ENCODE measurements around the gene DAB2IP.

Gene DAB2IP

DNA sequence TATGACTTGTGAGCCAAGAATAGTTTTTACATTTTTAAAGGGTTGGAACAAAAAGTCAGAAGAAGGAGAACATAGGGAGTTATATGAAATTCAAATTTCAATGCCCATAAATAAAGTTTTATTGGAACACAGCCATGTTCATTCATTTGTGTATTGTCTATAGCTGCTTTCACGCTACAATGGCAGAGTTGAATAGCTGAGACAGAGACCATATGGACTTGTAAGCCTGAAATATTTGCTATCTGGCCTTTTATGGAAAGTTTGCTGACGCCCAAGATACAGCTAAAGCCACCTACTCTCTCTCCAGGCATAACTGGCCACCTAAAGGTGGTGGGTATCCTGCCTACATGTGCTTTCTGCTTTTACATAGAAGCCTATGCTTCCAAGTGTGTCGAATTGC is 10.9 kb downstream of the DAB2IP start:
- Histone ChIP-seq H4K20me1 (ENCODE audit: insufficient read depth, low read length) (no peaks in the 10 kb centered on the region), H3K4me3 (ENCODE audit: low read length) (no peak overlapping the region), H3K4me1 (ENCODE audit: low read length) (no peaks in the 10 kb centered on the region), H3K4me2 (ENCODE audit: low read length) (no peak overlapping the region), H3K79me2 (ENCODE audit: low read length) (no peaks in the 10 kb centered on the region), H3K27ac (ENCODE audit: low read length) (no peak overlapping the region), H3K9ac (ENCODE audit: low read length) (no peak overlapping the region), H3K9me3 (ENCODE audit: insufficient read depth, low read length) (no peaks in the 10 kb centered on the region), H3K27me3 (ENCODE audit: low read depth, low read length) (peaks cover 50% of the 10 kb centered on the region), H3K36me3 (replicated peaks; ENCODE audit: low read depth, low read length) (no peaks in the 10 kb centered on the region), H2AFZ (ENCODE audit: low read depth, low read length) (no peak overlapping the region)
- TF ChIP-seq, protein P1, sequence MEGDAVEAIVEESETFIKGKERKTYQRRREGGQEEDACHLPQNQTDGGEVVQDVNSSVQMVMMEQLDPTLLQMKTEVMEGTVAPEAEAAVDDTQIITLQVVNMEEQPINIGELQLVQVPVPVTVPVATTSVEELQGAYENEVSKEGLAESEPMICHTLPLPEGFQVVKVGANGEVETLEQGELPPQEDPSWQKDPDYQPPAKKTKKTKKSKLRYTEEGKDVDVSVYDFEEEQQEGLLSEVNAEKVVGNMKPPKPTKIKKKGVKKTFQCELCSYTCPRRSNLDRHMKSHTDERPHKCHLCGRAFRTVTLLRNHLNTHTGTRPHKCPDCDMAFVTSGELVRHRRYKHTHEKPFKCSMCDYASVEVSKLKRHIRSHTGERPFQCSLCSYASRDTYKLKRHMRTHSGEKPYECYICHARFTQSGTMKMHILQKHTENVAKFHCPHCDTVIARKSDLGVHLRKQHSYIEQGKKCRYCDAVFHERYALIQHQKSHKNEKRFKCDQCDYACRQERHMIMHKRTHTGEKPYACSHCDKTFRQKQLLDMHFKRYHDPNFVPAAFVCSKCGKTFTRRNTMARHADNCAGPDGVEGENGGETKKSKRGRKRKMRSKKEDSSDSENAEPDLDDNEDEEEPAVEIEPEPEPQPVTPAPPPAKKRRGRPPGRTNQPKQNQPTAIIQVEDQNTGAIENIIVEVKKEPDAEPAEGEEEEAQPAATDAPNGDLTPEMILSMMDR (IDR thresholded peaks at IDR 0.05; ENCODE audit: low read depth, low read length): no peak
- no peak for TF ChIP-seq EZH2phosphoT487 (IDR thresholded peaks at IDR 0.05; ENCODE audit: low read depth)

DNA sequence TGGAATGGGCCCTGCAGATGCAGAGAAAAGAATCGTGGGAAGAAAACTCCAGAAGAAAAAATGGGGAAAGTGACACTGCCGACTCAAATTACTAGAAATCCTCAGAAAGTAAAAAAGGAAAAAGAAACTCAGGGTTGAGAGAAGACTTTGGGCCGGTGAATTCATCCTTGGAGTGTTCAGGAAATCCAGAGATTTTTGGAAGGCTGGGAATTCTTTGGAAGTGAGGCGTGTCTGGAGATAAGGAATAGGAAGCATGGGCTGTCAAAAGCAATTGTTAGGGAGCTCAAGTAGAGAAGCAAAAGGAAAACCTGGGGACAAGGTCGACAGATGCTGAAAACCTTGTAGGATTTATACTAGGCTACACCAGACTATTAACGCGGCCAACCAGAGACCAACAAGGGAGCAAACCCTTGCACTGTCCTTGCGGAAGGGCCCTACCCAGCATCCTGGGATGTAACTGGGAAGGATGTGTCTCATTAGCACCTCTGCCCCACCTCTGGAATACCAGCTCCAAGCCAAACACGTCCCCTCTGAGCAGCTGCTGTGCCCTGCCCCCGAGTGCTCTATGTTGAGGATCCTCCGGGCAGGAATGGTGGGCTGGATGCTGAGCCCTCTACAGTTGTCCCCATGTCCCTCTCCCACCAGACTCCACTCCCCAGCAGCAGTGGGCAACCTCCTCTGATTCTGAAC is 11.6 kb downstream of the DAB2IP start:
- no peaks in the 10 kb centered on the region for H3K36me3 ChIP-seq (replicated peaks; ENCODE audit: low read depth, low read length)
- H3K4me2 ChIP-seq (ENCODE audit: low read length): no peak overlapping the region
- H2AFZ ChIP-seq (ENCODE audit: low read depth, low read length): no peak overlapping the region
- no peak for TF ChIP-seq EZH2phosphoT487 (IDR thresholded peaks at IDR 0.05; ENCODE audit: low read depth)
- TF ChIP-seq, protein P1 (IDR thresholded peaks at IDR 0.05; ENCODE audit: low read depth, low read length): no peak
- no peak overlapping the region for H3K4me3 ChIP-seq (ENCODE audit: low read length)
- H3K27ac ChIP-seq (ENCODE audit: low read length): no peak overlapping the region
- H3K4me1 ChIP-seq (ENCODE audit: low read length): no peaks in the 10 kb centered on the region
- no peaks in the 10 kb centered on the region for H3K9me3 ChIP-seq (ENCODE audit: insufficient read depth, low read length)
- peaks cover 50% of the 10 kb centered on the region for H3K27me3 ChIP-seq (ENCODE audit: low read depth, low read length)
- no peaks in the 10 kb centered on the region for H3K79me2 ChIP-seq (ENCODE audit: low read length)
- no peaks in the 10 kb centered on the region for H4K20me1 ChIP-seq (ENCODE audit: insufficient read depth, low read length)
- H3K9ac ChIP-seq (ENCODE audit: low read length): no peak overlapping the region

DNA sequence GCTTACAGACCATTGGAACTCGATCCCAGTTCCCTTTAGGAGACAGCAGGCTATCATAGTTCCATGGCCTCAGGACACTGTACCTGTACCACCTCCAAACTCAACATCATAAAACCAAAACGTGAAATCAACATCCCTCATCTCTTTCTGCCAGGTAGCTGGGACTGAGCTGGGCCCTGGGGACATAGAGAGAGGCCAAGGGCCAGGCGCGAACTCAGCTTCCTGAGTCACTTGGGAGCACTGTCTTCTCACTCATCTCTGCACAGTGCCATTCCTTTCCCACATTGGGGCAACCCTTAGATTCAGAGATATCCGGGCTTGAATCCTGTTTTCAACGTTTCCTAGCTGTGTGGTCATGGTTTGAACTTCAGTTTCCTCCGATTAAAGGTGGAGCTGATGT is 12.2 kb downstream of the DAB2IP start:
- no peaks in the 10 kb centered on the region for H3K79me2 ChIP-seq (ENCODE audit: low read length)
- no peaks in the 10 kb centered on the region for H3K4me1 ChIP-seq (ENCODE audit: low read length)
- no peak for TF ChIP-seq EZH2phosphoT487 (IDR thresholded peaks at IDR 0.05; ENCODE audit: low read depth)
- TF ChIP-seq, protein P1 (IDR thresholded peaks at IDR 0.05; ENCODE audit: low read depth, low read length): no peak
- peaks cover 46% of the 10 kb centered on the region for H3K27me3 ChIP-seq (ENCODE audit: low read depth, low read length)
- no peaks in the 10 kb centered on the region for H3K9me3 ChIP-seq (ENCODE audit: insufficient read depth, low read length)
- no peak overlapping the region for H3K9ac ChIP-seq (ENCODE audit: low read length)
- no peak overlapping the region for H3K4me3 ChIP-seq (ENCODE audit: low read length)
- no peaks in the 10 kb centered on the region for H4K20me1 ChIP-seq (ENCODE audit: insufficient read depth, low read length)
- no peak overlapping the region for H3K27ac ChIP-seq (ENCODE audit: low read length)
- H3K4me2 ChIP-seq (ENCODE audit: low read length): no peak overlapping the region
- no peaks in the 10 kb centered on the region for H3K36me3 ChIP-seq (replicated peaks; ENCODE audit: low read depth, low read length)
- no peak overlapping the region for H2AFZ ChIP-seq (ENCODE audit: low read depth, low read length)

DNA sequence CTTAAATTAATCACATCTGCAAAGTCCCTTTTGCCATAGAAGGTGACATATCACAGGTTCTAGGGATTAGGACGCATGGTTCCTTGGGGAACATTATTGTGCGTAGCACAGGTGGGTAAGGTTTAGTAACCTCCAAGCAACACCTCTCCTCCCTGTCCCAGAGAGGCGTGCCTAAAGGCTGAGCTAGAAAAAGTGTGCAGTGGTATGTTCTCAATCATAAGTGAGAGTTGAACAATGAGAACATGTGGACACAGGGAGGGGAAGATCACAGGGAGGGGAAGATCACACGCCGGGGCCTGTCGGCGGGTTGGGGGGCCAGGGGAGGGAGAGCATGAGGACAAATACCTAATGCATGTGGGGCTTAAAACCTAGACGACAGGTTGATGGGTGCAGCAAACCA is 14.9 kb downstream of the DAB2IP start:
- Histone ChIP-seq H3K27me3 (ENCODE audit: low read depth, low read length) (peaks cover 35% of the 10 kb centered on the region), H4K20me1 (ENCODE audit: insufficient read depth, low read length) (no peaks in the 10 kb centered on the region), H3K27ac (ENCODE audit: low read length) (no peak overlapping the region), H3K4me3 (ENCODE audit: low read length) (no peak overlapping the region), H3K9ac (ENCODE audit: low read length) (no peak overlapping the region), H3K79me2 (ENCODE audit: low read length) (no peaks in the 10 kb centered on the region), H3K36me3 (replicated peaks; ENCODE audit: low read depth, low read length) (no peaks in the 10 kb centered on the region), H3K4me2 (ENCODE audit: low read length) (no peak overlapping the region), H3K9me3 (ENCODE audit: insufficient read depth, low read length) (no peaks in the 10 kb centered on the region), H3K4me1 (ENCODE audit: low read length) (no peaks in the 10 kb centered on the region), H2AFZ (ENCODE audit: low read depth, low read length) (no peak overlapping the region)
- no peak for TF ChIP-seq EZH2phosphoT487 (IDR thresholded peaks at IDR 0.05; ENCODE audit: low read depth)
- TF ChIP-seq, protein P1 (IDR thresholded peaks at IDR 0.05; ENCODE audit: low read depth, low read length): no peak

Measured in OCI-LY3 (cell line).